Occipital lobe (tissue), 2 donors: ENCODE data around the gene CALN1. TPM values are rescaled to one million over a fixed set of nuclear protein-coding genes. Genes with fewer than 3 reads are reported as not detected.
"Not testable (repeated sequence)": the region's sequence is repeated elsewhere in the genome, so short reads cannot be mapped to it uniquely, and the experiment has no call there.

Experiments used
- DNase-seq: peaks from one replicate; lab custom pipeline; 2025; lab: John Stamatoyannopoulos, UW
- total RNA-seq: library from RNA; depleted of rRNA; stranded (reverse); fragments of >200 nt; gene quantifications from one replicate; pipeline ENCODE4 v1.2.3, GENCODE V29; 2014

The CALN1 gene
- total RNA-seq, 1 donor from 2014 or later = 45.5 TPM

DNA sequence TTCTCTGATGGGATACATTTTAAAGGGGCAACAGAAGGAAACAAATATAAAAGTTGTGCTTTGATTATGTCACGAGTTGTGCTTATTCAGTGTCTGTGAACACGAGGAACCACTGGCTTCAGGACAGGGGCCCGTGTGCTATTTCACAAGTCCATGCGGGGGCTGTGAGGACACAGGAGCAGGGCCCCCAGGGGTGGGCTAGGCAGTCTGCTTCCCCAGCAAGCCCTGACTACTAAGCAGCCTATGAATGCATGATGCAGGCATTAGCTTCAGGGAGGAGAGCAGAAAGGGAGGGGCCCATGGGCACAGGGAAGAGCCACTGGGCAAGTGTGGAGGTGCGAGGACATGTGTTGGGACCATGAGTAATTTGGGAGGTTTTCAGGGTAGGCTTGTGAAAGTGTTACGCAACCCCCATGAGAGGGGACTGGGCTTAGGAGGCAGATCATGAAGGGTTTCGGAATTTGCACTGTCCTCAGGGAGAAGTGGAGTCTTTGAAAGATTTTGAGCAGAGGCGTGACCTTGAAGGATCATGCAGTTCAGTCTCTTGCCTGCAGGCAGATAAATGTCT lies 424.9 kb downstream of the CALN1 start:
- no peak for DNase-seq

DNA sequence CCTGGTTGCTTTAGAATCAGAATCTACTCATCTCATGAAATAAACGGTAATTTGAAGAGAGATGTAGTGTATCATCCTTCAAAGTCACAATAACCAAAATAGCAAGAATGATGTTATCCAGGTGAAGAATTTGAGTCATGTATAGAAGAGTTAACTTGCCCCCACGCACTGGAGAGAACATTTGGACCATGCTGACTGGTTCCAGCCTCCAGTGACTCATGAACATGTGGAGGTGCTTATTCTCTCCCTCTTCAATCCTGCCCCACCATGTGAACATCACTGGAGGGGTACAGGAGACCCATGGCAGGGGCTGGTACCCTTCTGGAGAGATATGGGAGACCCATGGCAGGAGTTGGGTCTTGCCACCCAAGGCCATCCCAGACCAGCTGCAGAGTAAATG lies 427.8 kb downstream of the CALN1 start:
- DNase-seq = no peak

DNA sequence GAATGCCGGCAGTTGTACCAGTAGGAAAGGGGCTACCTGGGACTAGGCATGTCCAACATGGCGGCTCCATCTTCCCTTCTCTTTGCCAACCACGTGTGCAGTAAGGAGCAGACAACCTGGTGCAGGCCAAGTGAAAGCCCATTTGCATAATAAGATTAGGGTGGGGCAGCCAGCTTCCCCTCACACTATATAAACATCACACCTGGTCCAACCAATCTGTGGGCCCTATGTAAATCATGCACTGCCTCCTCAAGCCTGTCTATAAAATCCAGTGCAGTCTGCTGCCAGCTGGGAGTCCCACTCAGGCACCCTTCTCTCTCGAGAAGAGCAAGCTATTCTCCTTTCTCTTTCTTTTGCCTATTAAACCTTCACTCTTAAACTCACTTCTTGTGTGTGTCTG lies 429.3 kb downstream of the CALN1 start:
- DNase-seq = no peak

DNA sequence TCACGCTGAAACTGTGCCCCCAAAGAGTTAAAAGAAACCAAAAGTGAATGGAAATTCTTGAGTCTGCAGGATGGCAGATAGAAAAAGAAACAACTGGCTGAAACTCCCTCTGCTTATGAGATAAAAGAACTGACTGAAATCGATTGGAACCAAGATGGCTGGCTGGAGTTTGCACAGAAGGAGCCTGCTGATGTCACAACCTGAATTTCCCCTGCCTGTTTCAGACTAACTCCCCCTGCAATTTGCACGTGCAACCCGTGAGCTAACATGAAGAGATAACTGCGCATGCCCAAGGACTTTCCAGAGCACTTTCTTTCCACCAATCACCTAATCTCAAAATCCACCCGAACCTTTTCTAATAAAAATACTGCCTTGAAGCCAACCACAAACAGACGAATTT lies 435.5 kb downstream of the CALN1 start:
- no peak for DNase-seq

DNA sequence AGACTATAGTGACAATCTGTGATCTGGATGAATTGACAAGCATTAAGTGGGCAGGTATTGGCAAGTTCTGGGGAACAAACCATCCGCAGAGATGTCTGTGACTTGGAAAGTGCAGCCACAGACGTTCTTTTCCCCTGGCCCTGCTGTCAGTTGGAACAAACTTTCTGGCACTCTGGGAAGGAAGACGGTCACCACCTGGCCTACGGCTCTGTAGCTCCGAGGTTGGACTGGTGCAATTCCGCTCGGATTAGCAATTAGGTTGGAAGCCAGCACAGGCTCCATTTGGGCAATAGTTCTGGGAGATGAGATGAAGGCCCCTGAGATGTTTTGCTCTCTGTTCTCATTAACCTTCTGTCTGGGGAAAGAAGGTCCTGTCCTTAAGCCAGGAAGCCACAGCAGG lies 437.5 kb downstream of the CALN1 start:
- no peak for DNase-seq

DNA sequence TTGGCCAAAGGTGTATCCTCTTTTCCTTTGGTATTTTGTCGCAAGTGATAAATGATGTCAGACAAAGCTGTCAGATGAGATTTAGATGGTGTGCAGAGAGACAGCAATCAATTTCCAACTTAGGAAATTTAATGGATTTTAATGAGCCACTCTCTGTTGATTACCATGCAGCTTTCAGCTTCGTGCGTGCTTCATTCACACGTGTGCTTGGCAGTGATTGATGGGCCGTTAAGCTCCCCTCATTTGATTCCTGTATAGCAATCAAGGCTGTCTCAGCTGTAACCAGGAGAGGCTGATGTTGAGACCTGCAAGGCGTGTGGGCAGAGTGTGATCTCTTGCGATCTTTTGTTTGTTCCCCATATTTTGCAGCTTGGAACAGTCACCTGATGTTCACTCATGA lies 439.6 kb downstream of the CALN1 start:
- no peak for DNase-seq

DNA sequence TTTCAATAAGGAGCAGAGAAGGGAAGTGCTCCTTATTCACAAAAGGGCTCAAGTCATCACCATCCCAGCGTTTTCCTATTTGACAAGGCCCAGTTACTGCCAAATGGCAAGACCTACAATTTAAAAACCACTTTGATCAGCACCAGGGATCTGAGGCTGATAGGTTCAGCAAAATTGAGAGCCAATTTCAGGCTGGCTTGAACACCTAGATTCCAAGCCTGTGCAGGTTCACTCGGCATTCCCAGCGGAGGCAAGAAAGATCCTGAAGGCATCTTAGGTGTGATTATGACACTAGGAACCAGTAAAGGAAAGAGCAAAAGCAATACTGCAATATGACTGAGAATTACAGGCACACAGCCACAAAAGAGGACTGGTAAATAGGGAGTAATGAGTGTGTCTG lies 441.4 kb downstream of the CALN1 start:
- no peak for DNase-seq

DNA sequence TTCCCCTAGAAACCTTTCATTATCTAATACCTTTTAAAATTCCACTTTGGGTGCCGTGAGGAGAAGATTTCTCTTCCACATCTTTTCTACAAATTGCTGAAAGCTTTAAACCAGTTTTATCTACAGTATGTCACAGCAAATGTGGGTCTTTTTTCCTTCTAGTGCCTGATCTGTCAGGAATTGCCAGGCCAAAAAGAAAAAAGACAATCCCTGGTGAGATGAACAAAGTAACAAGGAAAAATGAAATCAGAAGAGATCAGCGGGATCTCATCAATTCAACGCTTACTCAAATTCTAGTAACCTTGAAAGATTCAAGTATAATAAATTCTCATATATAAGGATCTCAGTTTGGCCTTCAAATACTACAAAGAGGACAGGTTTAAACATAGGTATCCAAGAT lies 449.5 kb downstream of the CALN1 start:
- DNase-seq = no peak

DNA sequence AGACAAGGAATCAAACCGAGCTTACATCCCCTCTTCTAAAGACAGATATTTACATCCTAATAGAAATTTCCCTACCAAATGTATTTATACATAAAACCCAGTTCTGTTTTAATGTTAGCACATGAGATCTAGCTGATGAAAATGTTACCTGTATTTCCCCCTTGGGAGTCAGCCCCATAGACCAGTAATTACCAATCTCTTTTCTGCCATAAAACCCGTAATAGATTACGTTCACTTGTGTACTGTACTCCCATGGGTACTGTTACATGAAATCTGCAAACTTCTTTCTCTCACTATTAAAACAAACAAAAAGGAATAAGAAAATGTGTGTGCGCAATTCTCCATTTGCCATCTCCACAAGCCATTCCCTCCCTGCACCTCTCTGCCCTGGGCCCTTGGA lies 450.9 kb downstream of the CALN1 start:
- DNase-seq = no peak

DNA sequence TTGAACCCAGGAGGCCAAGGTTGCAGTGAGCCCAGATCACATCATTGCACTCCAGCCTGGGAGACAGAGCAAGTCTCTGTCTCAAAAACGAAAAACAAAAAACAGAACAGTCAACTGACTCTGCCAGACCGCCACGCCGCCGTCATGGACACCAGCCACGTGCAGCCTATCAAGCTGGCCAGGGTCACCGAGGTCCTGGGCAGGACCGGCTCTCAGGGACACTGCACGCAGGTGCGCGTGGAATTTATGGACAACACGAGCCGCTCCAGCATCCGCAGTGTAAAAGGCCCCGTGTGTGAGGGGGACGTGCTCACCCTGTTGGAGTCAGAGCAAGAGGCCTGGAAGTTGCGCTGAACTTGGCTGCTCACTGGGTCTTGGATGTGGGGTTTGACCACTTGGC lies 470.0 kb downstream of the CALN1 start:
- DNase-seq = no peak

DNA sequence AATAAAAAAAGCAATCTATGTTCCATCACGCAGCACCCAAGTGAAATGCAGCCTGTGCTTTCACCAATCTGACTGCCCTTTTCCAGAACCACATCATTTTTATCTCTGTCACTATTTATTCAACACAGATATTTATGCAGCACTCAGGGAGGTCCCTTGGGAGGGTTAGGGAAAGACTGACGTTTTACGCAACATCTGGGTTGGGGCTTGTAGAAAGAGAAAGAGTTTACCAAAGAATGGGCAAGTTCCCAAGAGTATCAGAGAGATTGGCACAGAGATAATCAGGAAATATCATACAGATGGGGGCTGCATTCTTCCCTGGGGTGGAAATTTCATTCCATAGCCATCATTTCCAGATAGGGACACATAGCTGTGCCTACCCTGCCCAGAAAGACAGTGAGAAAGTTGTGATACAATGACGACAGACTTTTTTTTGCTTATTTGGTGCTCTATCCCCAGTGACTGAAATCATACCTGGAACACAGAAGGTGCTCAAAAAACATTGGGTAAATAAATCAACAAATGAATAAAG lies 474.2 kb downstream of the CALN1 start:
- no peak for DNase-seq

DNA sequence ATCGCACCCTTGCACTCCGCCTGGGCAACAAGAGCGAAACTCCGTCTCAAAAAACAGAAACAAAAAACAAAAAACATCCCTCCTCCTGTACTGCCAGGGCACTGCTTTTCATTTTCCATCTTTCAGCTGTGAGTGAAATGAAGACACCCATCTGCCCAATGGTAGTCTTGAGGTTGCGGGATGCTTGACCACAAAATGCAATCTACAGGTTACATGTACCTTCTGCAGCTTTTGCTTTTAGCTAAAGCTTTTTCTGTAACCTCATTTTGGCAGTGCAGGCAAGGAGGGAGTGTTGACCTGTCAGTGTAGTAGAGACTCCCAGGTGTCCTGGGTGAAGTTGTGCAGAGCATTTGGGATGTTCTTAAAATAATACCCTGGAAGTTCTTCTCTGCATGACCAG lies 476.5 kb downstream of the CALN1 start:
- no peak for DNase-seq

DNA sequence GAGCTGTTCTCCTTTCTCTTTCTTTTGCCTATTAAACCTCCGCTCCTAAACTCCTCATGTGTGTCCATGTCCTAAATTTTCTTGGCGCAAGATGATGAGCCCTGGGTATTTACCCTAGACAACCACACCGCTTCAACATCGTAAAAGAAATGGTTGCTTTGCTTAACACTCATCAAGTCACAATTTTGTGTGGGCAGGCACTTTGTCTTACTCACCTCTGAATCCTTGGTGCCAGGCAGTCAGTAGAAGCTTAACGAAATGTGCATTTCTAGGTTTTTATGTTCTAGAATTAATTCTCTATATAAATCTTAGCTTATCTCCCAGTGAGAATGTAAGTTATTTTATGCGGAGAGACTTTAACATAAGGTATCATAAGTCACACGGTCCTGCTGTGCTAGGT lies 478.7 kb downstream of the CALN1 start:
- no peak for DNase-seq

DNA sequence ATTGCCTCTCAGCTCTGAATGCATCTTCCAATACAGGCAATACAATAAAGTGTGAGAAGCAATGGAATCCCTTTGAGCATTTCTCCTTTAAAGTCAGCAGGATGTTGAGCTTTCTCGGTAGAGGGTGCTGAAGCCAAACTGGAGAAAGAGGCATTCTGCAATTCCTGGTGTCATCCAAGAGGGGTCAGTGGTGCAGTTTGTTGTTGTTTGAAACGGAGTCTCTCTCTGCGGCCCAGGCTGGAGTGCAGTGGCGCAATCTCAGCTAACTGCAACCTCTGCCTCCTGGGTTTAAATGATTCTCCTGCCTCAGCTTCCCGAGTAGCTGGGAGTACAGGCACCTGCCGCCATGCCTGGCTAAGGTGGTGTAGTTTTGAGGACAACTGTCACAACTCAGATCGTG lies 486.5 kb downstream of the CALN1 start:
- no peak for DNase-seq

DNA sequence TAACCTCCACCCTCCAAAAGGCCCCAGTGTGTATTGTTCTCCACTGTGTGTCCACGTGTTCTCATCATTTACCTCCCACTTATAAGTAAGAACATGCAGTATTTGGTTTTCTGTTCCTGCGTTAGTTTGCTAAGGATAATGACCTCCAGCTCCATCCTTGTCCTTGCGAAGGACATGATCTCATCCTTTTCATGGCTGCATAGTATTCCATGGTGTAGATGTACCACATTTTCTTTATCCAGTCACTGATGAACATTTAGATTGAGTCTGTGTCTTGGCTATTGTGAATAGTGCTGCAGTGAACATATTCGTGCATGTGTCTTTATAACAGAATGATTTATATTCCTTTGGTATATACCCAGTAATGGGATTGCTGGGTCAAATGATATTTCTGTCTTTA lies 497.9 kb downstream of the CALN1 start:
- DNase-seq = not testable (repeated sequence)

DNA sequence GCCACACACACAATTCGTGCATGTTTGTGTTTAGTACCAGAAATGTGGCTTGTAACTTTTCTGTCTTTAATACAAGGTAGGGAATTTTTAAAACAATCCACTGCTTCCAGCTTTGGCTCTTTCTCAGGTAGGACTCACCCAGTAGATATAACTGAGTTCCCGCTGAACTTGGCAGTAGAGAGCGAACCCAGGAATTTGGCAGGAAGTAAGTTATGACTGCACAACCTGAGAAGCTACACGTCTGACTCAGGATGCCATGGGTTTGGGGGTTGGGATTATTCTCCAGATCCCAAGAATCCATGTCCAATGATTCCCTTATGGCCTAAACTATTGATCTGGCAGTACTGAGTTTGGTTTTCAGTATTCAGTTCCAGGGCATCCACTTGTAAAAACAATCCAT lies 499.7 kb downstream of the CALN1 start:
- no peak for DNase-seq

DNA sequence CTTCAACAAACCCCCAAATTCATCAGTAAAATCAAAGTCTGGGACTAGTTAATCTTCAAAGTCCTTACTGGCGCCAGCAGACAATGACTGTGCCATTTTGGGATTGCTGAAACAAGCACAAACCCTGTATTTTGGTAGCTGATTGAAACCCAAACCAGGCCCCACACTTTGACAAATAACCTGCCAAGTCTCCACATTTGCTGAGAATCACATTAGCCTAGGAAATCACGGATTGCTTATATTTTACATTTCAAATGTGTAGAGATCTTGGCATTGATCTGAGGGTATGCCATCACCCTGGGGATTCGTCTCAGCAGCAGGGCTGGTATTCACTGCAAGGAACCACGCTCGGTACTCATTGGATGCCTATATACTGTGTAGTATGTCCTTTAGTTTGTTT lies 501.1 kb downstream of the CALN1 start:
- DNase-seq = no peak

DNA sequence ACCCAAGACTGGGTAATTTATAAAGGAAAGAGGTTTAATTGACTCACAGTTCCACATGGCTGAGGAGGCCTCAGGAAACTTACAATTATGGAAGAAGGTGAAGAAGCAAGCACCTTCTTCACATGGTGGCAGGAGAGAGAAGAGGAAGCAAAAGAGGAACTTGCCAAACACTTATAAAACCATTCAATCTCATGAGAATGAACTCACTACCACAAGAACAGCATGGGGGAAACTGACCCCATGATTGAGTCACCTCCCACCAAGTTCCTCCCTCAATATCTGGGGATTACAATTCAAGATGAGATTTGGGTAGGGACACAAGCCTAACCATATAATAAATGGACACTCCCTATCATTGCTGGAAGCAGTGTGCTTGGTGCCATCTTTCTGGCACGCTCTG lies 506.3 kb downstream of the CALN1 start:
- DNase-seq = no peak

DNA sequence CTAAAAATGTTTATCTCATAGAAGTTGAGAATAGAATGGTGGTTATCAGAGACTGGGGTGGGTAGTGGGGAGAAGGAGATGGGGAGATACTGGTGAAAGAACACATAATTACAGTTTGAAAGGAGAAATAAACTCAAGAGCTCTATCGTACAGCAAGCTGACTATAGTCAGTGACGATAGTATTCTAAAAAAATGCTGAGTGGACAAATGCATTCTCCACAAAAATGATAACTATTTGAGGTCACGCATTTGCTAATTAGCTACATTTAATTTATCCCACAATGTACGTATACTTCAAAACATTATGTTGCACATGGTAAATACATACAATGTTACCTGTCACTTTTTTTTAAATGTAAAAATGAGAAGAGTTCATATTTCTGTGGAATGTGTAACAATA lies 507.7 kb downstream of the CALN1 start:
- DNase-seq = no peak

DNA sequence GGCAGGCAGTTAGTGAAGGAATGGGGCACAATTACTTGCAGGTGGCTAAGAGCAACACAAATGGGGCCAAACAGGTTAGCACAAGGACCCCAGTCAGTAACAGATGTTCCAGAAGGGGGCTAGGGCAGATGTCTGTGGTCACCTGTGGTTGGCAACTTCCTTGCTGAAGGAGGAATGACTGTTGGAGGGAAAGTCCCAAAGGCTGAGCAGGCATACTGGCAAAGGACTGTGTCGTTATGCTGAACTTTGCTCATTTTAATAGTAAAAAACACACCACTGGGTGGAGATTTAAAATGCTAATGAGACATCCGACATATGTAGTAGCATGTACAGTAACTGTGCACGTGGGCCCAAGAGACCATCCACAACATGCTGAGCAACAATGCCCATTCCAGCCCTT lies 511.6 kb downstream of the CALN1 start:
- no peak for DNase-seq

DNA sequence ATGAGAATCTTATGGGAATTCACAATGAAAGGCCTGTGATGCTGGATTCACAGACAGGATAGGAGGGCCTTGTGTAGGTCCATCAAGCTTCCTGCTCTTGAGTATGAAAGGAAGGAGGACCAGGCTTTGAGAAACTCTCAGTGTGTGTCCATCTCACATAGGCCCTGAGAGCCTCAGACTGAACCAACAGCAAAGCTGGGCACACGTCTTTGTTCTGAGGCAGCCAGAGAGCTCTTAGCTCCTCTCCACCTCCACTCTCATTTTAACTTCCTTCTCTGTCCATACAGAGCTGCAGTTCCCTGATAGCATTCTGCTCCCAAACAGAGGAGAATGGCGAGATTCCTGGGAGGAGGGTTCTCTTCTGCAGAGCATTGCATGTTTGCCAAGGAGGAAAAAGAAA lies 515.6 kb downstream of the CALN1 start:
- no peak for DNase-seq

DNA sequence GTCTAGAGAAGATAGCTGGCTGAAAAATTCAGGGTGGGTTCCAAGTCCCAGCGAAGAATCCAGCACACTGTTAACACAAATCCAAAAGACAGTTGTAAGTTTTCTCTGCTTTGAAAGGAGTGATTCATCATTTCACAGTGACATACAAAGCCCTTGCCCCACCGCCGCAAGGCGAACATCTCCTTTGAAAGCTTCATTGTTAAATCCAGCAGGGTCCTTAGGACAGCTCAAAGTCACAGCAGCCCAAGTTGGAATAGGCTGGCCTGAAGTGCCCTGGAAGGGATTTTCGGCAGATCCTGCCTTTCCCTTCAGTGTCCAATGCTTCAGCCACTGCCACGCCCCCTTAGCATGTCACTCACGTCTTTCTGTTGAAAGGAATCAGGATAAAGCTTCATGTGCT lies 526.1 kb downstream of the CALN1 start:
- DNase-seq = no peak

DNA sequence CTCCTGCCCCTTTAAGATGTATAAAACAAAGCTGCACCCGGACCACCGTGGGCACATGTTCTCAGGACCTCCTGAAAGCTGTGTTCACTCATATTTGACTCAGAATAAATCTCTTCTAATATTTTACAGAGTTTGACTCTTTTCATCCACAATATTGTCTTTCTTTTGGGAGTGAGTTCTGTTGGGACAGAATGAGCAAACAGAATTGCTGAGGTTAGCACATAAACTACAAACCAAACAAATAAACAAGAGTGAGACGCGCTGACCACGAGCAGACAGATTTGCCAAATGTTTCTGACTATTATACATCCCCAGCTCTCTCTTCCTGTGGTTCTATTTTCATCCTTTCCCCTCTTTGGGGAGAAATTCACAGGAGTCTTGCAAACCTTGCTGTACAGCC lies 526.7 kb downstream of the CALN1 start:
- DNase-seq = no peak

DNA sequence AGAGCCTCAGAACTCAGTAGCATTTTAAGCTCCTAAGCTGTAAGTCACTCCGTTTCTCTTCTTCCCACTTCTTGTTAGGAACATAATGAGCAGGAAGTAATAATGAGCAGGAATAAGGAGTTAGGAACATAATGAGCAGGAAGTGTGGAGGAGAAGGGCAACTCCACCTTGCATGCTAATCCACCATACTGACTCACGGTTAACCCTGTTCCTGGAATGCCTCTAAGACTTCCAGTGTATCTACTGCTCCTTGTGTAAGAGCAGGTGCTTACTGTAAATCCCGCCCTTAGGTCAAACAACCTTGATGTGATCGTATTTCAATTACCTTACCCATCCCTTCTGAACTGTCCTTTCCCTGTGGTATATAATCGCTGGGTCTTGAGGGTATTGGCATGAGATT lies 528.7 kb downstream of the CALN1 start:
- no peak for DNase-seq
